Measurements from ENCODE around the gene CYP2B6.
"Not testable (repeated sequence)": the region's sequence is repeated elsewhere in the genome, so short reads cannot be mapped to it uniquely, and the experiment has no call there.

Gene CYP2B6

GRCh38 chr19:41039806-41040205 lies 48.7 kb downstream of the CYP2B6 start:
- TF ChIP-seq, protein P1, sequence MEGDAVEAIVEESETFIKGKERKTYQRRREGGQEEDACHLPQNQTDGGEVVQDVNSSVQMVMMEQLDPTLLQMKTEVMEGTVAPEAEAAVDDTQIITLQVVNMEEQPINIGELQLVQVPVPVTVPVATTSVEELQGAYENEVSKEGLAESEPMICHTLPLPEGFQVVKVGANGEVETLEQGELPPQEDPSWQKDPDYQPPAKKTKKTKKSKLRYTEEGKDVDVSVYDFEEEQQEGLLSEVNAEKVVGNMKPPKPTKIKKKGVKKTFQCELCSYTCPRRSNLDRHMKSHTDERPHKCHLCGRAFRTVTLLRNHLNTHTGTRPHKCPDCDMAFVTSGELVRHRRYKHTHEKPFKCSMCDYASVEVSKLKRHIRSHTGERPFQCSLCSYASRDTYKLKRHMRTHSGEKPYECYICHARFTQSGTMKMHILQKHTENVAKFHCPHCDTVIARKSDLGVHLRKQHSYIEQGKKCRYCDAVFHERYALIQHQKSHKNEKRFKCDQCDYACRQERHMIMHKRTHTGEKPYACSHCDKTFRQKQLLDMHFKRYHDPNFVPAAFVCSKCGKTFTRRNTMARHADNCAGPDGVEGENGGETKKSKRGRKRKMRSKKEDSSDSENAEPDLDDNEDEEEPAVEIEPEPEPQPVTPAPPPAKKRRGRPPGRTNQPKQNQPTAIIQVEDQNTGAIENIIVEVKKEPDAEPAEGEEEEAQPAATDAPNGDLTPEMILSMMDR (conservative IDR thresholded peaks at IDR 0.05; ENCODE audit: low read length): no peak
- no peak for TF ChIP-seq EZH2phosphoT487 (IDR thresholded peaks at IDR 0.05; ENCODE audit: borderline replicate concordance)

DNA sequence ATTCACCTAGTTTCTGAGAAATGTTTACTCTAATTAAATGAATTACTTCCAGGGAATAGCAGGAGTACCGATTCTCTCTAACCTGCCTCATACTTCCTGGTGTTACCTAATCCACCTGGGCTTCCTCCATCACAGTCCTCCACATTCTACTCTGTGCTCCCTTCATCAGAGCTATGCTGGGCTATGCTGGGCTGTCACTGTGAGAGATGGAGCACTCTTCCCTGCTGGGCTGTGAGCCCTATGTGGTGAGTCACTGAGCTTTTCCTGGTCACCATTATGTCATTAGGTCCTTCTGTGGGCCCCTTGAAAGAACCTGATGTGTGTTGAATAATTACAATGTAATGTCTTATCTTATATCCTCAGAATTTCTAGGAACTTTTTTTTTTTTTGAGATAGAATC lies 54.0 kb downstream of the CYP2B6 start:
- H3F3A ChIP-seq (ENCODE audit: low read depth); H3K9me2 ChIP-seq (replicated peaks; ENCODE audit: low read depth, low read length); H3K4me3 ChIP-seq (ENCODE audit: low read length, poor library complexity, severe bottlenecking): not testable (repeated sequence)

More at GRCh38 chr19:41039806-41040205, 48.7 kb downstream of the CYP2B6 start:
- Histone ChIP-seq H3K27me3 (ENCODE audit: insufficient read depth, low read length, poor library complexity, severe bottlenecking) (no peaks in the 10 kb centered on the region), H3K9ac (ENCODE audit: low read depth, low read length, poor library complexity, severe bottlenecking) (no peak overlapping the region), H3K4me2 (ENCODE audit: low read depth, low read length, poor library complexity, severe bottlenecking) (no peak overlapping the region), H3K4me1 (ENCODE audit: insufficient read depth, low read length, poor library complexity, severe bottlenecking) (no peaks in the 10 kb centered on the region), H3K9me2 (replicated peaks; ENCODE audit: low read depth, low read length) (no peaks in the 10 kb centered on the region), H3K9me3 (ENCODE audit: insufficient read depth, low read depth, low read length) (no peaks in the 10 kb centered on the region), H2AFZ (ENCODE audit: low read length) (no peak overlapping the region), H3K36me3 (ENCODE audit: insufficient read depth, low read length) (no peaks in the 10 kb centered on the region), H4K20me1 (ENCODE audit: insufficient read depth, low read length, poor library complexity, severe bottlenecking) (no peaks in the 10 kb centered on the region), H3K4me3 (ENCODE audit: low read length, poor library complexity, severe bottlenecking) (no peak overlapping the region), H3F3A (ENCODE audit: low read depth) (no peaks in the 10 kb centered on the region), H3K79me2 (ENCODE audit: insufficient read depth, low read length) (no peaks in the 10 kb centered on the region)

GRCh38 chr19:41050426-41050825 lies 59.3 kb downstream of the CYP2B6 start:
- no peaks in the 10 kb centered on the region for H4K20me1 ChIP-seq (ENCODE audit: insufficient read depth, low read length, poor library complexity, severe bottlenecking)
- H3K4me1 ChIP-seq (ENCODE audit: insufficient read depth, low read length, poor library complexity, severe bottlenecking): no peaks in the 10 kb centered on the region
- H3K9me3 ChIP-seq (ENCODE audit: insufficient read depth, low read depth, low read length): no peaks in the 10 kb centered on the region
- no peak overlapping the region for H3K4me2 ChIP-seq (ENCODE audit: low read depth, low read length, poor library complexity, severe bottlenecking)
- H2AFZ ChIP-seq (ENCODE audit: low read length): no peak overlapping the region
- H3K27me3 ChIP-seq (ENCODE audit: insufficient read depth, low read length, poor library complexity, severe bottlenecking): no peaks in the 10 kb centered on the region
- no peaks in the 10 kb centered on the region for H3K9me2 ChIP-seq (replicated peaks; ENCODE audit: low read depth, low read length)
- no peak overlapping the region for H3K4me3 ChIP-seq (ENCODE audit: low read length, poor library complexity, severe bottlenecking)
- no peaks in the 10 kb centered on the region for H3K36me3 ChIP-seq (ENCODE audit: insufficient read depth, low read length)
- H3F3A ChIP-seq (ENCODE audit: low read depth): no peaks in the 10 kb centered on the region
- TF ChIP-seq, protein P1 (conservative IDR thresholded peaks at IDR 0.05; ENCODE audit: low read length): no peak
- no peak for TF ChIP-seq EZH2phosphoT487 (IDR thresholded peaks at IDR 0.05; ENCODE audit: borderline replicate concordance)
- no peaks in the 10 kb centered on the region for H3K79me2 ChIP-seq (ENCODE audit: insufficient read depth, low read length)
- H3K9ac ChIP-seq (ENCODE audit: low read depth, low read length, poor library complexity, severe bottlenecking): no peak overlapping the region

More for the DNA sequence above, 54.0 kb downstream of the CYP2B6 start:
- H3K4me2 ChIP-seq (ENCODE audit: low read depth, low read length, poor library complexity, severe bottlenecking); H3K36me3 ChIP-seq (ENCODE audit: insufficient read depth, low read length); H3K79me2 ChIP-seq (ENCODE audit: insufficient read depth, low read length); H3K27me3 ChIP-seq (ENCODE audit: insufficient read depth, low read length, poor library complexity, severe bottlenecking); H3K4me1 ChIP-seq (ENCODE audit: insufficient read depth, low read length, poor library complexity, severe bottlenecking); H3K9me3 ChIP-seq (ENCODE audit: insufficient read depth, low read depth, low read length); H3K9ac ChIP-seq (ENCODE audit: low read depth, low read length, poor library complexity, severe bottlenecking); H2AFZ ChIP-seq (ENCODE audit: low read length); H4K20me1 ChIP-seq (ENCODE audit: insufficient read depth, low read length, poor library complexity, severe bottlenecking): not testable (repeated sequence)

DNA sequence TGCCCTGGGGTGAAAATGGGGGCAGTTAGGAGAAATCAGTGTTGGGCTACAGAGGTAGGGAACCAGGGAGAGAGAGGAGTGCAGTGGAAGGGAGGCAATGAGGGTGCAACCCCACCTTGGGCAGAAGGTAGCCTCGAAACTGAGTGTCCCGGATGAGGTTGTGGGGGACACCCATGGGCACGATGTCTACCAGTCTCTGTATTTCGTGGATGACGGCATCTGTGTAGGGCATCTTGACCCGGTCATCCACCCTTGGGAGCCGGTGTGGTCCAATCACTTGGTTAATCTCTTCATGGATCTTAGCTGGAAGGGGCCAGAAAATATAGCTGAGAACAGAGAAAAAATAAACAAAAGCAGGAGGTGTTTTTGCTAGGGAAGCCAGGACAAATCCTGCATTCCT lies 61.1 kb downstream of the CYP2B6 start:
- H3K4me1 ChIP-seq (ENCODE audit: insufficient read depth, low read length, poor library complexity, severe bottlenecking); H3K4me2 ChIP-seq (ENCODE audit: low read depth, low read length, poor library complexity, severe bottlenecking); H3K79me2 ChIP-seq (ENCODE audit: insufficient read depth, low read length); H3K9me3 ChIP-seq (ENCODE audit: insufficient read depth, low read depth, low read length); H2AFZ ChIP-seq (ENCODE audit: low read length); H3F3A ChIP-seq (ENCODE audit: low read depth); H3K27me3 ChIP-seq (ENCODE audit: insufficient read depth, low read length, poor library complexity, severe bottlenecking); H3K9me2 ChIP-seq (replicated peaks; ENCODE audit: low read depth, low read length); H3K36me3 ChIP-seq (ENCODE audit: insufficient read depth, low read length); H3K4me3 ChIP-seq (ENCODE audit: low read length, poor library complexity, severe bottlenecking); H3K9ac ChIP-seq (ENCODE audit: low read depth, low read length, poor library complexity, severe bottlenecking); H4K20me1 ChIP-seq (ENCODE audit: insufficient read depth, low read length, poor library complexity, severe bottlenecking): not testable (repeated sequence)

DNA sequence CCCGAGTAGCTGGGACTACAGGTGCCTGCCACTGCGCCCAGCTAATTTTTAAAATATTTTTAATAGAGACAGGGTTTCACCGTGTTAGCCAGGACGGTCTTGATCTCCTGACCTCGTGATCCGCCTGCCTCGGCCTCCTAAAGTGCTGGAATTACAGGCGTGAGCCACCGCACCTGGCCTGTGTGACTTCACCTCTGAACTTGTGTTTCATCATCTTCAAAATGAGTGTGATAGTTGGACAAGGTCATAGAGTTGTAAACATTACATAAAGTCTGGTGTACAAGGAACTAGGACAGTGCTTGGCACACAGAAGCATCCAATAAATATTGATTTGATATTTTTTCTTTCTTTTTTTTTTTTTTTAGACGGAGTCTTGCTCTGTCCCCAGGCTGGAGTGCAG lies 62.2 kb downstream of the CYP2B6 start:
- H3K4me2 ChIP-seq (ENCODE audit: low read depth, low read length, poor library complexity, severe bottlenecking); H3K9me3 ChIP-seq (ENCODE audit: insufficient read depth, low read depth, low read length); H3K27me3 ChIP-seq (ENCODE audit: insufficient read depth, low read length, poor library complexity, severe bottlenecking); H4K20me1 ChIP-seq (ENCODE audit: insufficient read depth, low read length, poor library complexity, severe bottlenecking); H3F3A ChIP-seq (ENCODE audit: low read depth); H3K4me1 ChIP-seq (ENCODE audit: insufficient read depth, low read length, poor library complexity, severe bottlenecking); H3K36me3 ChIP-seq (ENCODE audit: insufficient read depth, low read length); H3K4me3 ChIP-seq (ENCODE audit: low read length, poor library complexity, severe bottlenecking); H3K9ac ChIP-seq (ENCODE audit: low read depth, low read length, poor library complexity, severe bottlenecking); H2AFZ ChIP-seq (ENCODE audit: low read length); H3K9me2 ChIP-seq (replicated peaks; ENCODE audit: low read depth, low read length); H3K79me2 ChIP-seq (ENCODE audit: insufficient read depth, low read length): not testable (repeated sequence)

Data from Loucy (cell line).